ENCODE results near the gene DTX2. TPM values are rescaled to one million over a fixed set of nuclear protein-coding genes. Genes with fewer than 3 reads are reported as not detected.
"Not testable (repeated sequence)": the region's sequence is repeated elsewhere in the genome, so short reads cannot be mapped to it uniquely, and the experiment has no call there.

The DTX2 gene
- total and polyA plus RNA-seq, 2 donors (not counting 1 experiment from before 2014, with no cell fraction given) = 36.4 to 66.9 TPM

- H3K4me1 ChIP-seq (ENCODE audit: control insufficient read depth in 2 of 2, insufficient read depth in 2 of 2, low read length in 2 of 2); H3K4me2 ChIP-seq (replicated peaks; ENCODE audit: low read depth, low read length, poor library complexity, severe bottlenecking); H3K9ac ChIP-seq (ENCODE audit: low read length); H3K27ac ChIP-seq (ENCODE audit: low read length in 2 of 2); H3K9me3 Mint-ChIP-seq (ENCODE audit: insufficient read depth); H3K36me3 ChIP-seq (replicated peaks in 1 of 2; ENCODE audit: control extremely low read depth in 1 of 2, control insufficient read depth in 1 of 2, extremely low read depth in 1 of 2, insufficient read depth in 2 of 2, low read length in 1 of 2); H3K4me1 Mint-ChIP-seq; POLR2A ChIA-PET; H3K27me3 ChIP-seq (replicated peaks in 1 of 4; ENCODE audit: control extremely low read depth in 1 of 4, control insufficient read depth in 3 of 4, insufficient read depth in 4 of 4, low read length in 3 of 4); H2AFZ ChIP-seq (ENCODE audit: insufficient read depth, low read depth, low read length, poor library complexity, severe bottlenecking); H3K9me3 ChIP-seq (ENCODE audit: control extremely low read depth in 1 of 3, control insufficient read depth in 2 of 3, insufficient read depth in 1 of 3, low read length in 2 of 3); intact Hi-C loops (cut with micrococcal nuclease); H3K4me3 ChIP-seq (ENCODE audit: control extremely low read depth in 1 of 5, extremely low read depth in 1 of 5, insufficient read depth in 1 of 5, low read depth in 2 of 5, low read length in 4 of 5); H3K27ac Mint-ChIP-seq; H3K27me3 Mint-ChIP-seq; DNase-seq; H3K4me3 Mint-ChIP-seq; H3K79me2 ChIP-seq (ENCODE audit: control insufficient read depth, insufficient read depth, low read length); H4K20me1 ChIP-seq (ENCODE audit: control insufficient read depth, insufficient read depth, low read length, poor library complexity, severe bottlenecking); CTCF ChIA-PET; ATAC-seq (ENCODE audit: low read depth): not testable (repeated sequence)
- WGBS (ENCODE audit: insufficient coverage) = no CpG with 5 or more reads among the region's 20 CpGs
Observed at GRCh38 chr7:76485822-76486610, 24.5 kb downstream of the DTX2 start.

- H3K9ac ChIP-seq (ENCODE audit: low read length); H3K9me3 Mint-ChIP-seq (ENCODE audit: insufficient read depth); POLR2A ChIA-PET; H3K27ac ChIP-seq (ENCODE audit: low read length in 2 of 2); H3K27me3 Mint-ChIP-seq; H3K4me3 ChIP-seq (ENCODE audit: control extremely low read depth in 1 of 5, extremely low read depth in 1 of 5, insufficient read depth in 1 of 5, low read depth in 2 of 5, low read length in 4 of 5); H4K20me1 ChIP-seq (ENCODE audit: control insufficient read depth, insufficient read depth, low read length, poor library complexity, severe bottlenecking); H3K4me3 Mint-ChIP-seq; H3K4me1 Mint-ChIP-seq; CTCF ChIA-PET; DNase-seq; intact Hi-C loops (cut with micrococcal nuclease); H2AFZ ChIP-seq (ENCODE audit: insufficient read depth, low read depth, low read length, poor library complexity, severe bottlenecking); H3K4me2 ChIP-seq (replicated peaks; ENCODE audit: low read depth, low read length, poor library complexity, severe bottlenecking); H3K36me3 ChIP-seq (replicated peaks in 1 of 2; ENCODE audit: control extremely low read depth in 1 of 2, control insufficient read depth in 1 of 2, extremely low read depth in 1 of 2, insufficient read depth in 2 of 2, low read length in 1 of 2); H3K27me3 ChIP-seq (replicated peaks in 1 of 4; ENCODE audit: control extremely low read depth in 1 of 4, control insufficient read depth in 3 of 4, insufficient read depth in 4 of 4, low read length in 3 of 4); H3K4me1 ChIP-seq (ENCODE audit: control insufficient read depth in 2 of 2, insufficient read depth in 2 of 2, low read length in 2 of 2); H3K79me2 ChIP-seq (ENCODE audit: control insufficient read depth, insufficient read depth, low read length); H3K9me3 ChIP-seq (ENCODE audit: control extremely low read depth in 1 of 3, control insufficient read depth in 2 of 3, insufficient read depth in 1 of 3, low read length in 2 of 3): not testable (repeated sequence)
- ATAC-seq (ENCODE audit: low read depth) = peak; percentile 98
- WGBS (ENCODE audit: insufficient coverage) = no CpG with 5 or more reads among the region's 5 CpGs
- peak overlapping the region; percentile 84 for H3K27ac Mint-ChIP-seq
Observed at GRCh38 chr7:76486618-76487017, 25.1 kb downstream of the DTX2 start.

GRCh38 chr7:76487969-76488368, 26.5 kb downstream of the DTX2 start:
- H3K4me1 ChIP-seq (ENCODE audit: control insufficient read depth in 2 of 2, insufficient read depth in 2 of 2, low read length in 2 of 2); H4K20me1 ChIP-seq (ENCODE audit: control insufficient read depth, insufficient read depth, low read length, poor library complexity, severe bottlenecking); H3K27ac ChIP-seq (ENCODE audit: low read length in 2 of 2); H3K36me3 ChIP-seq (replicated peaks in 1 of 2; ENCODE audit: control extremely low read depth in 1 of 2, control insufficient read depth in 1 of 2, extremely low read depth in 1 of 2, insufficient read depth in 2 of 2, low read length in 1 of 2); H3K27ac Mint-ChIP-seq; ATAC-seq (ENCODE audit: low read depth); H3K4me3 ChIP-seq (ENCODE audit: control extremely low read depth in 1 of 5, extremely low read depth in 1 of 5, insufficient read depth in 1 of 5, low read depth in 2 of 5, low read length in 4 of 5); intact Hi-C loops (cut with micrococcal nuclease); H3K27me3 ChIP-seq (replicated peaks in 1 of 4; ENCODE audit: control extremely low read depth in 1 of 4, control insufficient read depth in 3 of 4, insufficient read depth in 4 of 4, low read length in 3 of 4); DNase-seq; H3K4me1 Mint-ChIP-seq; H3K9ac ChIP-seq (ENCODE audit: low read length); H3K27me3 Mint-ChIP-seq; H3K4me3 Mint-ChIP-seq; H3K4me2 ChIP-seq (replicated peaks; ENCODE audit: low read depth, low read length, poor library complexity, severe bottlenecking); H2AFZ ChIP-seq (ENCODE audit: insufficient read depth, low read depth, low read length, poor library complexity, severe bottlenecking); CTCF ChIA-PET; POLR2A ChIA-PET; H3K9me3 ChIP-seq (ENCODE audit: control extremely low read depth in 1 of 3, control insufficient read depth in 2 of 3, insufficient read depth in 1 of 3, low read length in 2 of 3); H3K9me3 Mint-ChIP-seq (ENCODE audit: insufficient read depth); H3K79me2 ChIP-seq (ENCODE audit: control insufficient read depth, insufficient read depth, low read length): not testable (repeated sequence)
- no CpG with 5 or more reads among the region's 13 CpGs for WGBS (ENCODE audit: insufficient coverage)

- H4K20me1 ChIP-seq (ENCODE audit: control insufficient read depth, insufficient read depth, low read length, poor library complexity, severe bottlenecking); H3K27ac ChIP-seq (ENCODE audit: low read length in 2 of 2); H3K4me2 ChIP-seq (replicated peaks; ENCODE audit: low read depth, low read length, poor library complexity, severe bottlenecking); H3K4me3 Mint-ChIP-seq; H3K79me2 ChIP-seq (ENCODE audit: control insufficient read depth, insufficient read depth, low read length); H2AFZ ChIP-seq (ENCODE audit: insufficient read depth, low read depth, low read length, poor library complexity, severe bottlenecking); H3K9ac ChIP-seq (ENCODE audit: low read length); CTCF ChIA-PET; intact Hi-C loops (cut with micrococcal nuclease); DNase-seq; H3K4me3 ChIP-seq (ENCODE audit: control extremely low read depth in 1 of 5, extremely low read depth in 1 of 5, insufficient read depth in 1 of 5, low read depth in 2 of 5, low read length in 4 of 5); H3K27me3 ChIP-seq (replicated peaks in 1 of 4; ENCODE audit: control extremely low read depth in 1 of 4, control insufficient read depth in 3 of 4, insufficient read depth in 4 of 4, low read length in 3 of 4); H3K4me1 ChIP-seq (ENCODE audit: control insufficient read depth in 2 of 2, insufficient read depth in 2 of 2, low read length in 2 of 2); POLR2A ChIA-PET; H3K27me3 Mint-ChIP-seq; H3K9me3 Mint-ChIP-seq (ENCODE audit: insufficient read depth); ATAC-seq (ENCODE audit: low read depth); H3K27ac Mint-ChIP-seq; H3K9me3 ChIP-seq (ENCODE audit: control extremely low read depth in 1 of 3, control insufficient read depth in 2 of 3, insufficient read depth in 1 of 3, low read length in 2 of 3); H3K4me1 Mint-ChIP-seq; H3K36me3 ChIP-seq (replicated peaks in 1 of 2; ENCODE audit: control extremely low read depth in 1 of 2, control insufficient read depth in 1 of 2, extremely low read depth in 1 of 2, insufficient read depth in 2 of 2, low read length in 1 of 2): not testable (repeated sequence)
- WGBS (ENCODE audit: insufficient coverage) = no CpG with 5 or more reads among the region's 10 CpGs
Observed at GRCh38 chr7:76492139-76492538, 30.6 kb downstream of the DTX2 start.

All from B cell (primary cell).